Gastroesophageal sphincter (tissue), 3 donors: Measurements from ENCODE around the gene DHDH.

Experiments used
- EP300 ChIP-seq: sonication (generic); formaldehyde crosslinking; IDR thresholded peaks from one replicate; pipeline ENCODE4 v1.6.1; 2017; ENCODE audit warnings: antibody characterized with exemption, mild to moderate bottlenecking
- POLR2A ChIP-seq, 2 donors: fragments of 450-650 bp; IDR thresholded peaks; one replicate each; pipeline ENCODE4 v1.6.1; 2017; ENCODE audit warnings: antibody characterized with exemption in 2 of 2, mild to moderate bottlenecking in 2 of 2, moderate library complexity in 1 of 2
- POLR2AphosphoS5 ChIP-seq: sonication (generic); formaldehyde crosslinking; IDR thresholded peaks from one replicate; pipeline ENCODE4 v1.6.1; 2017; ENCODE audit warnings: antibody characterized with exemption
- TF ChIP-seq, protein P1 (sequence below), 4 experiments: fragments of 200-600 bp in 2 of 4; fragments of 450-650 bp in 2 of 4; sonication (generic) in 1 of 4; IDR thresholded peaks; one replicate each; pipeline ENCODE4 v1.5.1; 2017 to 2019; ENCODE audit warnings: antibody characterized with exemption in 4 of 4, mild to moderate bottlenecking in 2 of 4, moderate library complexity in 2 of 4

DNA sequence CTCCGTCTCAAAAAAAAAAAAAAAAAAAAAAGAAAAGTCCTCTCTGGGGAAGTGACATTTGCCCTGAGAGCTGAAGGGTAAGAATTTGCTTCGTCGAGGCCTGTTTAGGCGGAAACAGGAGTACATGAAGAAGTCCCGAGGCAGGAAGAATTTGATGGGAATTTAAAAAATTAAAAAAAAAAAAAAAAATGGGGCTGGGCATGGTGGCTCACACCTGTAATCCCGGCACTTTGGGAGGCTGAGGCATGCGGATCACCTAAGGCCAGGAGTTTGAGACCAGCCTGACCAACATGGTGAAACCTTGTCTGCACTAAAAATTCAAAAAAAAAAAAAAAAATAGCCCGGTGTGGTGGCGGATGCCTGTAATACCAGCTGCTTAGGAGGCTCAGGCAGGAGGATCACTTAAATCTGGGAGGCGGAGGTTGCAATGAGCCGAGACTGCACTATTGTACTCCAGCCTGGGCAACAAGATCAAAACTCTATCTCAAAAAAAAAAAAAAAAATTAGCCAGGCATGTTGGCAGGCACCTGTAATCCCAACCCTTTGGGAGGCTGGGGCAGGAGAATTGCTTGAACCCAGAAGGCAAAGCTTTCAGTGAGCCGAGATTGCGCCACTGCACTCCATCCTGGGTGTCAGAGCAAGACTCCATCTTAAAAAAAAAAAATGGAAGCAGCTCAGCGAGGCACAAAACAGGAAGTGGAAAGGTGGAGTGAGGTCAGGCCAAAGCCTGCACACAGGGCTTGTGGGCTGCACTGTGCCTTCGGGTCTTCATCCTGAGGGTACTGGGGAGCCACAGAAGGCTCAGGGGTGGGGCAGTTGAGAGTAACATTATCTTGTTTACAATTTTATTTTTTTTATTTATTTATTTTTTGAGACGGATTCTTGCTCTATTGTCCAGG, 26.1 kb downstream of the DHDH start:
- TF ChIP-seq, protein P1, sequence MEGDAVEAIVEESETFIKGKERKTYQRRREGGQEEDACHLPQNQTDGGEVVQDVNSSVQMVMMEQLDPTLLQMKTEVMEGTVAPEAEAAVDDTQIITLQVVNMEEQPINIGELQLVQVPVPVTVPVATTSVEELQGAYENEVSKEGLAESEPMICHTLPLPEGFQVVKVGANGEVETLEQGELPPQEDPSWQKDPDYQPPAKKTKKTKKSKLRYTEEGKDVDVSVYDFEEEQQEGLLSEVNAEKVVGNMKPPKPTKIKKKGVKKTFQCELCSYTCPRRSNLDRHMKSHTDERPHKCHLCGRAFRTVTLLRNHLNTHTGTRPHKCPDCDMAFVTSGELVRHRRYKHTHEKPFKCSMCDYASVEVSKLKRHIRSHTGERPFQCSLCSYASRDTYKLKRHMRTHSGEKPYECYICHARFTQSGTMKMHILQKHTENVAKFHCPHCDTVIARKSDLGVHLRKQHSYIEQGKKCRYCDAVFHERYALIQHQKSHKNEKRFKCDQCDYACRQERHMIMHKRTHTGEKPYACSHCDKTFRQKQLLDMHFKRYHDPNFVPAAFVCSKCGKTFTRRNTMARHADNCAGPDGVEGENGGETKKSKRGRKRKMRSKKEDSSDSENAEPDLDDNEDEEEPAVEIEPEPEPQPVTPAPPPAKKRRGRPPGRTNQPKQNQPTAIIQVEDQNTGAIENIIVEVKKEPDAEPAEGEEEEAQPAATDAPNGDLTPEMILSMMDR (IDR thresholded peaks at IDR 0.05), result no peak
- TF ChIP-seq POLR2A (IDR thresholded peaks at IDR 0.05), result no peak
- TF ChIP-seq EP300, result no peak
- TF ChIP-seq POLR2AphosphoS5, result no peak
